BE2C (cell line): ENCODE data around the gene KIAA1671.

Experiments used
- DNase-seq: peaks from one replicate; pipeline ENCODE4 v3.0.0-alpha.2; 2020
- H3K27me3 ChIP-seq: fragments of 250-450 bp; sonication (Bioruptor Pico); 2 replicates; pipeline ENCODE4 v1.5.1; 2020; ENCODE audit warnings: mild to moderate bottlenecking
- H3K36me3 ChIP-seq: fragments of 250-450 bp; sonication (Bioruptor Pico); 2 replicates; pipeline ENCODE4 v1.5.1; 2020; ENCODE audit warnings: mild to moderate bottlenecking
- H3K4me1 ChIP-seq: fragments of 250-450 bp; sonication (Bioruptor Pico); 2 replicates; pipeline ENCODE4 v1.5.1; 2020
- H3K4me3 ChIP-seq: 2 replicates; pipeline ENCODE4 v1.5.1; 2011; ENCODE audit warnings: low read depth, low read length
- H3K9me3 ChIP-seq: fragments of 250-450 bp; sonication (Bioruptor Pico); 2 replicates; pipeline ENCODE4 v1.5.1; 2020
- TF ChIP-seq, protein P1 (sequence below): IDR thresholded peaks from 2 replicates; pipeline ENCODE4 v1.5.1; 2012; ENCODE audit warnings: mild to moderate bottlenecking, low read depth, low read length

The KIAA1671 gene

DNA sequence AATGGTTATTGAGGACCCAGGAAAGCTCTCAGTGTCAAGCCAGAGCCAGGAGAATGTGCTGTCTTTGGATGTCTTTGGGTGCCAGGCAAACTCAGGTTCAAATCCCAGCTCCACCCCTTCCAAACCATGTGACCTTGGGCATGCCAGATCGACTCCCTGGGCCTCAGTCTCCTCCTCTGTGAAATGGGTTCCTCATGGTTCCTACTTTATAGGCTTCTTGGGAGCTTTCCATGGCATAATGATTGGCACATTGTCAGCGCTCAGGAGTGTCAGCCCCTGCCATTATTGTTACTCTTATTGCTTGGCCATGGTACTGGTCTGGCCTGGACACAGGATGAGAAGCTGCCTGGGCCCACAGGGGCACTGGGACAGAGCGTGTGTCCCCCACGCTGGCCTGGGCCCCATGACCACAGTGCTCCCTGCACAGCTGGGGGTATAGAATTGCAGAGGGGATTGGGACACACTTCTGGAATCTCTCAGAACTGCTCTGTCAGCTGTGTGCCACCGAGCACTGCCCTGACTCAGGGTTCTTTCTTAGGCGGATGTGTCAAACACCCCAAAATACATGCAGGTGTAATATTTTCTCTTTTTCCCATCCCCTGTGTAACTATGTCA, 209.5 kb downstream of the KIAA1671 start:
- TF ChIP-seq, protein P1, sequence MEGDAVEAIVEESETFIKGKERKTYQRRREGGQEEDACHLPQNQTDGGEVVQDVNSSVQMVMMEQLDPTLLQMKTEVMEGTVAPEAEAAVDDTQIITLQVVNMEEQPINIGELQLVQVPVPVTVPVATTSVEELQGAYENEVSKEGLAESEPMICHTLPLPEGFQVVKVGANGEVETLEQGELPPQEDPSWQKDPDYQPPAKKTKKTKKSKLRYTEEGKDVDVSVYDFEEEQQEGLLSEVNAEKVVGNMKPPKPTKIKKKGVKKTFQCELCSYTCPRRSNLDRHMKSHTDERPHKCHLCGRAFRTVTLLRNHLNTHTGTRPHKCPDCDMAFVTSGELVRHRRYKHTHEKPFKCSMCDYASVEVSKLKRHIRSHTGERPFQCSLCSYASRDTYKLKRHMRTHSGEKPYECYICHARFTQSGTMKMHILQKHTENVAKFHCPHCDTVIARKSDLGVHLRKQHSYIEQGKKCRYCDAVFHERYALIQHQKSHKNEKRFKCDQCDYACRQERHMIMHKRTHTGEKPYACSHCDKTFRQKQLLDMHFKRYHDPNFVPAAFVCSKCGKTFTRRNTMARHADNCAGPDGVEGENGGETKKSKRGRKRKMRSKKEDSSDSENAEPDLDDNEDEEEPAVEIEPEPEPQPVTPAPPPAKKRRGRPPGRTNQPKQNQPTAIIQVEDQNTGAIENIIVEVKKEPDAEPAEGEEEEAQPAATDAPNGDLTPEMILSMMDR, result no peak
- Histone ChIP-seq H3K4me3 (no peak overlapping the region), H3K4me1 (no peaks in the 10 kb centered on the region), H3K9me3 (no peaks in the 10 kb centered on the region), H3K36me3 (no peaks in the 10 kb centered on the region), H3K27me3 (no peaks in the 10 kb centered on the region)
- DNase-seq, result no peak

DNA sequence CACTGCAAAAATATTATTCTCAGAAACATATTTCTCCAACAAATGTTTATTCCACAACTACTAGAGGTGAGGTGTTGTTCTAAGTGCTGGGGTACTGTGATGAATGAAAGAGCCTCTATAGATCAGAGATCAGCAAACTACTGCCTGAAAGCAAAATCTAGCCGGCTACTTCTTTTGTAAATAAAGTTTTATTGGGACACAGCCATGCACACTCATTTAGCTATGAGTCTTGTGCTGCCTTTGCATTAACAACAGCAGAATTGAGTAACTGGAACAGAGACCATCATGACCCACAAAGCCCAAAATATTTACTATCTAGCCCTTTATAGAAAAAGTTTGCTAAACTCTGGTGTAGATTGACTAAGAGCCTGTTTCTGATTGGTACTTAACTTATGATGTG, 210.0 kb downstream of the KIAA1671 start:
- Histone ChIP-seq H3K27me3 (no peaks in the 10 kb centered on the region), H3K36me3 (no peaks in the 10 kb centered on the region), H3K4me3 (no peak overlapping the region), H3K9me3 (no peaks in the 10 kb centered on the region), H3K4me1 (no peaks in the 10 kb centered on the region)
- TF ChIP-seq, protein P1, result no peak
- no peak for DNase-seq

DNA sequence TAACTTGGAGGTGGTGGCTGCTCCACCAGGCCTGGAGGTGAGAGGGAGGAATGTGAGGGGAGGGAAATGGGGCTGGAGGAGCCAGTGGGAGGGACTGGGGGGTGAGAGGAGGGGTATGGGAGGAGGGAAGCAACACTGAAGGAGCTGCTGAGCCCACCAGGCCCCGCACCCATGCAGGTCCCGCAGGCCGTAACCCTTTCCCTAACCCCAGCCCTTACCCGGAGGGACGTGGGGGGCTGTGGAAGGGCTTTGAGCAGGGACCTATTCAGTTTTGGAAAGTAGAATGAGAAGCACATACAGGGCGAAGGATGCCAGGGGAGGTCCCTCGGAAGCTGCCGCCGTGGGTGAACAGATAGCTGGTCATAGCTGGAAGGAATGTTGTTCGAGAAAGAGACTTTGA, 213.3 kb downstream of the KIAA1671 start:
- TF ChIP-seq, protein P1, result no peak
- H3K4me3 ChIP-seq, result no peak overlapping the region
- H3K36me3 ChIP-seq, result no peaks in the 10 kb centered on the region
- H3K9me3 ChIP-seq, result no peaks in the 10 kb centered on the region
- no peak for DNase-seq
- H3K4me1 ChIP-seq, result no peaks in the 10 kb centered on the region
- H3K27me3 ChIP-seq, result no peaks in the 10 kb centered on the region

DNA sequence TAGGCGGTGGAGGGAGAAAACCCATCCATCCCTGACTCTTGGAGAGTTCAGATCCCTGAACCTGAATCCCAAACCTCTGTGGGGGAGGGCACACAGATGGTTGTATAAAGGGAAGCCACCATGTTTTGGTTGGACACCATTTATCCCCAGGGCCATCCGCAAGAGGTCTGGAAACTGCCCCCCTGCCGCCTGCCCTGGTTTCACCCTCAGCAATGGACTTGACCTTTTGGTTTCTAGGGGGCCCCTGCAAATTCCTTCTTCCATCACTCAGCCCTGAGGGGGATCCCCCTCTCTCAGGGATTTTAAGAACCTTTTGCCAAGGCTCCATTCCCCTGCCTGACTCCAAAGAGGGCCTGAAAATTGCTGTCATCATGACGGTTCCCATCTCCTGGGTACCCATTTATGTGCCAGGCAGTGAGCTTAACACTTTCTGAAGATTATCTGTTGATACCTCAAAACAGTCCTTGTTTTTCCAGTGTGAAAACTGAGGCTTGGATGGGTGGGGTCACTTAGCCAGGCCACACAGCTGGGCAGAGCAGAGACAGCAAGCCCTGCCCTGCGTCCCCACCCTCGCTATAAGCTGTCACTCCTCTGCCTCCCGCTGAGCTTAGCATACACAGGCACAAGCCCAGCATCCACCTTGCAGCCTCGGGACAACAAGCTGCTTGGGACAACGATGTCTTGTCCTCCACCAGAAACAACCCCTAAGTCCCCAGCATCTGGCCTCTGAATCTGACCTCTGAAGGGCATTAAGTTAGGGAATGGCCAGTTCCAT, 213.9 kb downstream of the KIAA1671 start:
- TF ChIP-seq, protein P1, result no peak
- H3K27me3 ChIP-seq, result no peaks in the 10 kb centered on the region
- no peak for DNase-seq
- no peak overlapping the region for H3K4me3 ChIP-seq
- no peaks in the 10 kb centered on the region for H3K4me1 ChIP-seq
- H3K9me3 ChIP-seq, result no peaks in the 10 kb centered on the region
- H3K36me3 ChIP-seq, result no peaks in the 10 kb centered on the region

DNA sequence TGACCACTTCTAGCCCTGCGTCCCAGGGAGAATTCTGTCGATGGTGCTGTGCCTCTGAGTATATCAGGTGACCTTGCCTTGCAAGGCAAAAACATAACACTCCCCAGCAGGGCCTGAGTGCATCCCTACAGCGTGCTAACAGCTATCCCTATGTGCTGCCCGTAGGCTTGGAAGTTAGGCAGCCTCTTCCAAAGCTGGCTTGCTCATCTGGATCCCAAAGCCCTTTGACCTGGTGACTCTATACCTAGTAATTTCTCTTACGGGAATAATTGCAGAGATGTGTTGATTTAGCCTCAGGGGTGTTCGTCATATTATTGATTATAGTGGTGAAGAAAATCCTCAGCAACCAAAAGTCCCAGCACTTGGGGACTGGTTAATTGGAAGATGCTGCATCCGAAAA, 214.6 kb downstream of the KIAA1671 start:
- no peak for DNase-seq
- Histone ChIP-seq H3K36me3 (no peaks in the 10 kb centered on the region), H3K27me3 (no peaks in the 10 kb centered on the region)

More for the DNA sequence above, 214.6 kb downstream of the KIAA1671 start:
- Histone ChIP-seq H3K4me1 (no peaks in the 10 kb centered on the region), H3K9me3 (no peaks in the 10 kb centered on the region), H3K4me3 (no peak overlapping the region)
- TF ChIP-seq, protein P1, result no peak
